Measurements from ENCODE around the gene RPS2.

GRCh38 chr16:1944612-1945199, 19.9 kb downstream of the RPS2 start:
- no peak for TF ChIP-seq CTCF (IDR thresholded peaks at IDR 0.05)
- TF ChIP-seq YY1 (IDR thresholded peaks at IDR 0.05; ENCODE audit: low read depth), result no peak
- TF ChIP-seq RCOR1 (IDR thresholded peaks at IDR 0.05; ENCODE audit: low read length), result no peak
- no peak for TF ChIP-seq JUND (IDR thresholded peaks at IDR 0.05)
- no peak for TF ChIP-seq FOXJ3 (CRISPR knock-in tag; IDR thresholded peaks at IDR 0.05)
- no peak for TF ChIP-seq POLR2AphosphoS5 (IDR thresholded peaks at IDR 0.05; ENCODE audit: low read depth, low read length)
- TF ChIP-seq PBX3 (IDR thresholded peaks at IDR 0.05), result no peak
- no peak for TF ChIP-seq EP300 (IDR thresholded peaks at IDR 0.05; ENCODE audit: borderline replicate concordance in 1 of 2, low read depth in 1 of 2, low read length in 1 of 2)
- TF ChIP-seq SMC3 (IDR thresholded peaks at IDR 0.05; ENCODE audit: low read depth, low read length), result no peak
- no peak for TF ChIP-seq REST (IDR thresholded peaks at IDR 0.05; ENCODE audit: low read depth, low read length)
- TF ChIP-seq RAD21 (IDR thresholded peaks at IDR 0.05; ENCODE audit: low read length), result no peak
- no peak for TF ChIP-seq ZBTB33 (IDR thresholded peaks at IDR 0.05; ENCODE audit: borderline replicate concordance, low read depth)
- TF ChIP-seq MXI1 (IDR thresholded peaks at IDR 0.05; ENCODE audit: low read depth, low read length), result no peak
